WTC11 (cell line): ENCODE results near the gene SLC44A1. TPM values are rescaled to one million over a fixed set of nuclear protein-coding genes. Genes with fewer than 3 reads are reported as not detected.

Experiments used
- ATAC-seq: fragments of 200-7000 bp; cut with Tn5 transposase; 2 replicates; pipeline ENCODE4 v1.10.0; 2021; ENCODE audit warnings: mild to moderate bottlenecking, moderate library complexity
- CTCF ChIA-PET: fragments of 300-600 bp; sonication (Branson Sonifier 250); formaldehyde crosslinking; loops from one replicate; lab custom pipeline; 2021; ENCODE audit warnings: antibody characterized with exemption; lab: Charles Lee
- POLR2A ChIA-PET: fragments of 350-600 bp; sonication (Branson Sonifier 250); formaldehyde crosslinking; loops from one replicate; lab custom pipeline; 2021; ENCODE audit warnings: antibody characterized with exemption; lab: Charles Lee
- DNase-seq: peaks from one replicate; pipeline ENCODE4 v3.0.0; 2021; ENCODE audit warnings: low spot score
- H3K27ac Mint-ChIP-seq: 2 replicates; pipeline ENCODE4 v1.8.0; 2021; ENCODE audit warnings: mixed read lengths
- H3K27me3 Mint-ChIP-seq: 2 replicates; pipeline ENCODE4 v1.8.0; 2021; ENCODE audit warnings: low read depth, mild to moderate bottlenecking, moderate library complexity, mixed read lengths
- H3K36me3 Mint-ChIP-seq: 2 replicates; pipeline ENCODE4 v1.8.0; 2021; ENCODE audit warnings: mixed read lengths
- H3K4me1 Mint-ChIP-seq: 2 replicates; pipeline ENCODE4 v1.8.0; 2022; ENCODE audit warnings: mixed read lengths
- H3K4me3 Mint-ChIP-seq: 2 replicates; pipeline ENCODE4 v1.8.0; 2021; ENCODE audit warnings: mild to moderate bottlenecking, moderate library complexity, mixed read lengths
- H3K9me3 Mint-ChIP-seq: 2 replicates; pipeline ENCODE4 v1.8.0; 2021; ENCODE audit warnings: mixed read lengths
- CBFB ChIP-seq: sonication (generic); formaldehyde crosslinking; IDR thresholded peaks from 2 replicates; pipeline ENCODE4 v1.8.1; 2022; ENCODE audit warnings: mild to moderate bottlenecking, low read depth, missing genetic modification reagents
- JUN ChIP-seq: sonication (generic); formaldehyde crosslinking; IDR thresholded peaks from 2 replicates; pipeline ENCODE4 v1.8.0; 2023; ENCODE audit warnings: mild to moderate bottlenecking, missing genetic modification reagents
- KAT7 ChIP-seq: sonication (generic); formaldehyde crosslinking; IDR thresholded peaks from 2 replicates; pipeline ENCODE4 v1.8.1; 2023; ENCODE audit warnings: missing genetic modification reagents, mild to moderate bottlenecking, borderline replicate concordance
- NR2C2 ChIP-seq: sonication (generic); formaldehyde crosslinking; IDR thresholded peaks from 2 replicates; pipeline ENCODE4 v1.8.0; 2022; ENCODE audit warnings: mild to moderate bottlenecking, missing genetic modification reagents
- NR3C1 ChIP-seq: sonication (generic); formaldehyde crosslinking; conservative IDR thresholded peaks from 2 replicates; pipeline ENCODE4 v1.8.1; 2023; ENCODE audit warnings: low read depth, mild to moderate bottlenecking, missing genetic modification reagents
- TP53 ChIP-seq: sonication (generic); formaldehyde crosslinking; IDR thresholded peaks from 2 replicates; pipeline ENCODE4 v1.8.1; 2023; ENCODE audit warnings: mild to moderate bottlenecking, missing genetic modification reagents
- ZNF232 ChIP-seq: sonication (generic); formaldehyde crosslinking; IDR thresholded peaks from 2 replicates; pipeline ENCODE4 v1.8.0; 2022; ENCODE audit warnings: mild to moderate bottlenecking, missing genetic modification reagents
- ZNF671 ChIP-seq: fragments of 250-450 bp; sonication (Bioruptor Pico); IDR thresholded peaks from 2 replicates; pipeline ENCODE4 v1.8.0; 2021; ENCODE audit warnings: mild to moderate bottlenecking
- total RNA-seq: library from RNA; stranded (reverse); gene quantifications from 3 replicates; pipeline ENCODE4 v1.2.3, GENCODE V29; 2021
- TF ChIP-seq, protein P1 (sequence below): sonication (generic); formaldehyde crosslinking; IDR thresholded peaks from 2 replicates; pipeline ENCODE4 v1.8.0; 2022; ENCODE audit warnings: missing genetic modification reagents
- TF ChIP-seq, protein P2 (sequence below): sonication (generic); formaldehyde crosslinking; IDR thresholded peaks from 2 replicates; pipeline ENCODE4 v1.8.0; 2023; ENCODE audit warnings: mild to moderate bottlenecking, missing genetic modification reagents
- TF ChIP-seq, protein P3 (sequence below): sonication (generic); formaldehyde crosslinking; IDR thresholded peaks from 2 replicates; pipeline ENCODE4 v1.8.1; 2023; ENCODE audit warnings: mild to moderate bottlenecking, missing genetic modification reagents, borderline replicate concordance
- TF ChIP-seq, protein P4 (sequence below): sonication (generic); formaldehyde crosslinking; IDR thresholded peaks from 2 replicates; pipeline ENCODE4 v1.8.0; 2022; ENCODE audit warnings: mild to moderate bottlenecking, missing genetic modification reagents
- TF ChIP-seq, protein P5 (sequence below): fragments of 200-600 bp; IDR thresholded peaks from 2 replicates; pipeline ENCODE4 v1.8.0; 2022; ENCODE audit warnings: antibody characterized with exemption
- TF ChIP-seq, protein P6 (sequence below): fragments of 250-450 bp; sonication (Bioruptor Pico); IDR thresholded peaks from 2 replicates; pipeline ENCODE4 v1.9.0; 2021; ENCODE audit warnings: moderate library complexity, mild to moderate bottlenecking, inconsistent platforms, borderline replicate concordance
- TF ChIP-seq, protein P7 (sequence below): sonication (generic); formaldehyde crosslinking; IDR thresholded peaks from 2 replicates; pipeline ENCODE4 v1.8.1; 2023; ENCODE audit warnings: mild to moderate bottlenecking, missing genetic modification reagents, moderate library complexity
- TF ChIP-seq, protein P8 (sequence below): sonication (generic); formaldehyde crosslinking; IDR thresholded peaks from 2 replicates; pipeline ENCODE4 v1.8.1; 2022; ENCODE audit warnings: low read depth, mild to moderate bottlenecking, moderate library complexity, missing genetic modification reagents, borderline replicate concordance
- TF ChIP-seq, protein P9 (sequence below): sonication (generic); formaldehyde crosslinking; conservative IDR thresholded peaks from 2 replicates; pipeline ENCODE4 v1.8.1; 2023; ENCODE audit warnings: mild to moderate bottlenecking, low read depth, missing genetic modification reagents, moderate library complexity

Gene SLC44A1
- total RNA-seq, 1 experiment from 2014 or later, result 48.9 TPM

DNA sequence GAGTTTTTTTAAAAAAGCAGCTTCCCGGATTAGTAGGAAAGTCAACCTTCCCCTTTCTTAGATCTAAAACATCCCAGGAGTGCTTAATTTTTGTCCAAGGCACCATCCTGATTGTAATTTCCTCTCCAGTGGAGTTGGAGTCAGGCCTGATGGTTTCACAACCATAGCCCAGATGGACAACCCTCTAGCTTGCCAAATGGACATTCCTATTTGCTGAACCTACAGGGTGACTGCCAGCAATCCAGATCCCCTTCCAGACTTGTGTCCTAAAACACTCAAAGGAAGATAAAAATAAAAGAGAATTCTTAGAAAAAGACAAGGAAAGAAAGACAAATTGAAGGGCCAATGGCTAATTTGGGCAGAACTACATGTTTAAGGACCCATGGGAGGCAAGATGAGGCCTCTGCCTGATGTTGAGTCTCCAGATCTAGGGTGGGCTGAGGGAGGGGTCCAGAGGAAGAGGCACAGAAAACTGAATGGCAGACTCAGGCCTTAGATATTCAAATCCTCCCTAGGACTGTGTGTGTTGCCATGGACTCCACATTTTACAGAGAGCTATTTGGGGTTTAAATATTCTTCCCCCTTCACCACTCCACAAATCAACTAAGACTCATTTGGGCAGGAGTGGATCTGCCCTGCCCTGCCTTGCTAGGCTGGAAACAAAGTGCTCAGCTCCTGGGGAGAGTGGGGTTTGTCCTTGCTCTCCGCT, 38.5 kb upstream of the SLC44A1 start:
- Mint-ChIP-seq H3K4me1 (no peaks in the 10 kb centered on the region), H3K9me3 (no peaks in the 10 kb centered on the region), H3K4me3 (no peak overlapping the region), H3K27me3 (no peaks in the 10 kb centered on the region), H3K36me3 (no peaks in the 10 kb centered on the region), H3K27ac (no peak overlapping the region)
- DNase-seq (no peak), ATAC-seq (no peak)
- POLR2A ChIA-PET, result no interaction called here
- CTCF ChIA-PET, result no interaction called here
- TF ChIP-seq, protein P1, sequence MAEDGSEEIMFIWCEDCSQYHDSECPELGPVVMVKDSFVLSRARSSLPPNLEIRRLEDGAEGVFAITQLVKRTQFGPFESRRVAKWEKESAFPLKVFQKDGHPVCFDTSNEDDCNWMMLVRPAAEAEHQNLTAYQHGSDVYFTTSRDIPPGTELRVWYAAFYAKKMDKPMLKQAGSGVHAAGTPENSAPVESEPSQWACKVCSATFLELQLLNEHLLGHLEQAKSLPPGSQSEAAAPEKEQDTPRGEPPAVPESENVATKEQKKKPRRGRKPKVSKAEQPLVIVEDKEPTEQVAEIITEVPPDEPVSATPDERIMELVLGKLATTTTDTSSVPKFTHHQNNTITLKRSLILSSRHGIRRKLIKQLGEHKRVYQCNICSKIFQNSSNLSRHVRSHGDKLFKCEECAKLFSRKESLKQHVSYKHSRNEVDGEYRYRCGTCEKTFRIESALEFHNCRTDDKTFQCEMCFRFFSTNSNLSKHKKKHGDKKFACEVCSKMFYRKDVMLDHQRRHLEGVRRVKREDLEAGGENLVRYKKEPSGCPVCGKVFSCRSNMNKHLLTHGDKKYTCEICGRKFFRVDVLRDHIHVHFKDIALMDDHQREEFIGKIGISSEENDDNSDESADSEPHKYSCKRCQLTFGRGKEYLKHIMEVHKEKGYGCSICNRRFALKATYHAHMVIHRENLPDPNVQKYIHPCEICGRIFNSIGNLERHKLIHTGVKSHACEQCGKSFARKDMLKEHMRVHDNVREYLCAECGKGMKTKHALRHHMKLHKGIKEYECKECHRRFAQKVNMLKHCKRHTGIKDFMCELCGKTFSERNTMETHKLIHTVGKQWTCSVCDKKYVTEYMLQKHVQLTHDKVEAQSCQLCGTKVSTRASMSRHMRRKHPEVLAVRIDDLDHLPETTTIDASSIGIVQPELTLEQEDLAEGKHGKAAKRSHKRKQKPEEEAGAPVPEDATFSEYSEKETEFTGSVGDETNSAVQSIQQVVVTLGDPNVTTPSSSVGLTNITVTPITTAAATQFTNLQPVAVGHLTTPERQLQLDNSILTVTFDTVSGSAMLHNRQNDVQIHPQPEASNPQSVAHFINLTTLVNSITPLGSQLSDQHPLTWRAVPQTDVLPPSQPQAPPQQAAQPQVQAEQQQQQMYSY (CRISPR knock-in tag), result no peak
- TF ChIP-seq, protein P2, sequence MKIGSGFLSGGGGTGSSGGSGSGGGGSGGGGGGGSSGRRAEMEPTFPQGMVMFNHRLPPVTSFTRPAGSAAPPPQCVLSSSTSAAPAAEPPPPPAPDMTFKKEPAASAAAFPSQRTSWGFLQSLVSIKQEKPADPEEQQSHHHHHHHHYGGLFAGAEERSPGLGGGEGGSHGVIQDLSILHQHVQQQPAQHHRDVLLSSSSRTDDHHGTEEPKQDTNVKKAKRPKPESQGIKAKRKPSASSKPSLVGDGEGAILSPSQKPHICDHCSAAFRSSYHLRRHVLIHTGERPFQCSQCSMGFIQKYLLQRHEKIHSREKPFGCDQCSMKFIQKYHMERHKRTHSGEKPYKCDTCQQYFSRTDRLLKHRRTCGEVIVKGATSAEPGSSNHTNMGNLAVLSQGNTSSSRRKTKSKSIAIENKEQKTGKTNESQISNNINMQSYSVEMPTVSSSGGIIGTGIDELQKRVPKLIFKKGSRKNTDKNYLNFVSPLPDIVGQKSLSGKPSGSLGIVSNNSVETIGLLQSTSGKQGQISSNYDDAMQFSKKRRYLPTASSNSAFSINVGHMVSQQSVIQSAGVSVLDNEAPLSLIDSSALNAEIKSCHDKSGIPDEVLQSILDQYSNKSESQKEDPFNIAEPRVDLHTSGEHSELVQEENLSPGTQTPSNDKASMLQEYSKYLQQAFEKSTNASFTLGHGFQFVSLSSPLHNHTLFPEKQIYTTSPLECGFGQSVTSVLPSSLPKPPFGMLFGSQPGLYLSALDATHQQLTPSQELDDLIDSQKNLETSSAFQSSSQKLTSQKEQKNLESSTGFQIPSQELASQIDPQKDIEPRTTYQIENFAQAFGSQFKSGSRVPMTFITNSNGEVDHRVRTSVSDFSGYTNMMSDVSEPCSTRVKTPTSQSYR (CRISPR knock-in tag), result no peak
- TF ChIP-seq NR2C2 (CRISPR knock-in tag) (no peak), NR3C1 (CRISPR knock-in tag) (no peak), TP53 (no peak), KAT7 (CRISPR knock-in tag) (no peak), CBFB (no peak), JUN (no peak), ZNF232 (CRISPR knock-in tag) (no peak), ZNF671 (CRISPR knock-in tag) (no peak)
- TF ChIP-seq, protein P3, sequence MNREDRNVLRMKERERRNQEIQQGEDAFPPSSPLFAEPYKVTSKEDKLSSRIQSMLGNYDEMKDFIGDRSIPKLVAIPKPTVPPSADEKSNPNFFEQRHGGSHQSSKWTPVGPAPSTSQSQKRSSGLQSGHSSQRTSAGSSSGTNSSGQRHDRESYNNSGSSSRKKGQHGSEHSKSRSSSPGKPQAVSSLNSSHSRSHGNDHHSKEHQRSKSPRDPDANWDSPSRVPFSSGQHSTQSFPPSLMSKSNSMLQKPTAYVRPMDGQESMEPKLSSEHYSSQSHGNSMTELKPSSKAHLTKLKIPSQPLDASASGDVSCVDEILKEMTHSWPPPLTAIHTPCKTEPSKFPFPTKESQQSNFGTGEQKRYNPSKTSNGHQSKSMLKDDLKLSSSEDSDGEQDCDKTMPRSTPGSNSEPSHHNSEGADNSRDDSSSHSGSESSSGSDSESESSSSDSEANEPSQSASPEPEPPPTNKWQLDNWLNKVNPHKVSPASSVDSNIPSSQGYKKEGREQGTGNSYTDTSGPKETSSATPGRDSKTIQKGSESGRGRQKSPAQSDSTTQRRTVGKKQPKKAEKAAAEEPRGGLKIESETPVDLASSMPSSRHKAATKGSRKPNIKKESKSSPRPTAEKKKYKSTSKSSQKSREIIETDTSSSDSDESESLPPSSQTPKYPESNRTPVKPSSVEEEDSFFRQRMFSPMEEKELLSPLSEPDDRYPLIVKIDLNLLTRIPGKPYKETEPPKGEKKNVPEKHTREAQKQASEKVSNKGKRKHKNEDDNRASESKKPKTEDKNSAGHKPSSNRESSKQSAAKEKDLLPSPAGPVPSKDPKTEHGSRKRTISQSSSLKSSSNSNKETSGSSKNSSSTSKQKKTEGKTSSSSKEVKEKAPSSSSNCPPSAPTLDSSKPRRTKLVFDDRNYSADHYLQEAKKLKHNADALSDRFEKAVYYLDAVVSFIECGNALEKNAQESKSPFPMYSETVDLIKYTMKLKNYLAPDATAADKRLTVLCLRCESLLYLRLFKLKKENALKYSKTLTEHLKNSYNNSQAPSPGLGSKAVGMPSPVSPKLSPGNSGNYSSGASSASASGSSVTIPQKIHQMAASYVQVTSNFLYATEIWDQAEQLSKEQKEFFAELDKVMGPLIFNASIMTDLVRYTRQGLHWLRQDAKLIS, result no peak
- TF ChIP-seq, protein P4, sequence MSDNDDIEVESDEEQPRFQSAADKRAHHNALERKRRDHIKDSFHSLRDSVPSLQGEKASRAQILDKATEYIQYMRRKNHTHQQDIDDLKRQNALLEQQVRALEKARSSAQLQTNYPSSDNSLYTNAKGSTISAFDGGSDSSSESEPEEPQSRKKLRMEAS, result no peak
- TF ChIP-seq, protein P5, sequence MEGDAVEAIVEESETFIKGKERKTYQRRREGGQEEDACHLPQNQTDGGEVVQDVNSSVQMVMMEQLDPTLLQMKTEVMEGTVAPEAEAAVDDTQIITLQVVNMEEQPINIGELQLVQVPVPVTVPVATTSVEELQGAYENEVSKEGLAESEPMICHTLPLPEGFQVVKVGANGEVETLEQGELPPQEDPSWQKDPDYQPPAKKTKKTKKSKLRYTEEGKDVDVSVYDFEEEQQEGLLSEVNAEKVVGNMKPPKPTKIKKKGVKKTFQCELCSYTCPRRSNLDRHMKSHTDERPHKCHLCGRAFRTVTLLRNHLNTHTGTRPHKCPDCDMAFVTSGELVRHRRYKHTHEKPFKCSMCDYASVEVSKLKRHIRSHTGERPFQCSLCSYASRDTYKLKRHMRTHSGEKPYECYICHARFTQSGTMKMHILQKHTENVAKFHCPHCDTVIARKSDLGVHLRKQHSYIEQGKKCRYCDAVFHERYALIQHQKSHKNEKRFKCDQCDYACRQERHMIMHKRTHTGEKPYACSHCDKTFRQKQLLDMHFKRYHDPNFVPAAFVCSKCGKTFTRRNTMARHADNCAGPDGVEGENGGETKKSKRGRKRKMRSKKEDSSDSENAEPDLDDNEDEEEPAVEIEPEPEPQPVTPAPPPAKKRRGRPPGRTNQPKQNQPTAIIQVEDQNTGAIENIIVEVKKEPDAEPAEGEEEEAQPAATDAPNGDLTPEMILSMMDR, result no peak
- TF ChIP-seq, protein P6, sequence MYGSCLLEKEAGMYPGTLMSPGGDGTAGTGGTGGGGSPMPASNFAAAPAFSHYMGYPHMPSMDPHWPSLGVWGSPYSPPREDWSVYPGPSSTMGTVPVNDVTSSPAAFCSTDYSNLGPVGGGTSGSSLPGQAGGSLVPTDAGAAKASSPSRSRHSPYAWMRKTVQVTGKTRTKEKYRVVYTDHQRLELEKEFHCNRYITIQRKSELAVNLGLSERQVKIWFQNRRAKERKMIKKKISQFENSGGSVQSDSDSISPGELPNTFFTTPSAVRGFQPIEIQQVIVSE (CRISPR knock-in tag), result no peak
- TF ChIP-seq, protein P7, sequence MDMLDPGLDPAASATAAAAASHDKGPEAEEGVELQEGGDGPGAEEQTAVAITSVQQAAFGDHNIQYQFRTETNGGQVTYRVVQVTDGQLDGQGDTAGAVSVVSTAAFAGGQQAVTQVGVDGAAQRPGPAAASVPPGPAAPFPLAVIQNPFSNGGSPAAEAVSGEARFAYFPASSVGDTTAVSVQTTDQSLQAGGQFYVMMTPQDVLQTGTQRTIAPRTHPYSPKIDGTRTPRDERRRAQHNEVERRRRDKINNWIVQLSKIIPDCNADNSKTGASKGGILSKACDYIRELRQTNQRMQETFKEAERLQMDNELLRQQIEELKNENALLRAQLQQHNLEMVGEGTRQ (CRISPR knock-in tag), result no peak
- TF ChIP-seq, protein P8, sequence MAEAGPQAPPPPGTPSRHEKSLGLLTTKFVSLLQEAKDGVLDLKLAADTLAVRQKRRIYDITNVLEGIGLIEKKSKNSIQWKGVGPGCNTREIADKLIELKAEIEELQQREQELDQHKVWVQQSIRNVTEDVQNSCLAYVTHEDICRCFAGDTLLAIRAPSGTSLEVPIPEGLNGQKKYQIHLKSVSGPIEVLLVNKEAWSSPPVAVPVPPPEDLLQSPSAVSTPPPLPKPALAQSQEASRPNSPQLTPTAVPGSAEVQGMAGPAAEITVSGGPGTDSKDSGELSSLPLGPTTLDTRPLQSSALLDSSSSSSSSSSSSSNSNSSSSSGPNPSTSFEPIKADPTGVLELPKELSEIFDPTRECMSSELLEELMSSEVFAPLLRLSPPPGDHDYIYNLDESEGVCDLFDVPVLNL (CRISPR knock-in tag), result no peak
- TF ChIP-seq, protein P9, sequence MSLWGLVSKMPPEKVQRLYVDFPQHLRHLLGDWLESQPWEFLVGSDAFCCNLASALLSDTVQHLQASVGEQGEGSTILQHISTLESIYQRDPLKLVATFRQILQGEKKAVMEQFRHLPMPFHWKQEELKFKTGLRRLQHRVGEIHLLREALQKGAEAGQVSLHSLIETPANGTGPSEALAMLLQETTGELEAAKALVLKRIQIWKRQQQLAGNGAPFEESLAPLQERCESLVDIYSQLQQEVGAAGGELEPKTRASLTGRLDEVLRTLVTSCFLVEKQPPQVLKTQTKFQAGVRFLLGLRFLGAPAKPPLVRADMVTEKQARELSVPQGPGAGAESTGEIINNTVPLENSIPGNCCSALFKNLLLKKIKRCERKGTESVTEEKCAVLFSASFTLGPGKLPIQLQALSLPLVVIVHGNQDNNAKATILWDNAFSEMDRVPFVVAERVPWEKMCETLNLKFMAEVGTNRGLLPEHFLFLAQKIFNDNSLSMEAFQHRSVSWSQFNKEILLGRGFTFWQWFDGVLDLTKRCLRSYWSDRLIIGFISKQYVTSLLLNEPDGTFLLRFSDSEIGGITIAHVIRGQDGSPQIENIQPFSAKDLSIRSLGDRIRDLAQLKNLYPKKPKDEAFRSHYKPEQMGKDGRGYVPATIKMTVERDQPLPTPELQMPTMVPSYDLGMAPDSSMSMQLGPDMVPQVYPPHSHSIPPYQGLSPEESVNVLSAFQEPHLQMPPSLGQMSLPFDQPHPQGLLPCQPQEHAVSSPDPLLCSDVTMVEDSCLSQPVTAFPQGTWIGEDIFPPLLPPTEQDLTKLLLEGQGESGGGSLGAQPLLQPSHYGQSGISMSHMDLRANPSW (CRISPR knock-in tag), result no peak
